ENCODE measurements around the gene ELAPOR2. TPM values are rescaled to one million over a fixed set of nuclear protein-coding genes. Genes with fewer than 3 reads are reported as not detected.
"Not testable (repeated sequence)": the region's sequence is repeated elsewhere in the genome, so short reads cannot be mapped to it uniquely, and the experiment has no call there.

ELAPOR2 gene
- total and polyA plus RNA-seq, 9 donors = 2.0 to 11.3 (median 6.1) TPM

DNA sequence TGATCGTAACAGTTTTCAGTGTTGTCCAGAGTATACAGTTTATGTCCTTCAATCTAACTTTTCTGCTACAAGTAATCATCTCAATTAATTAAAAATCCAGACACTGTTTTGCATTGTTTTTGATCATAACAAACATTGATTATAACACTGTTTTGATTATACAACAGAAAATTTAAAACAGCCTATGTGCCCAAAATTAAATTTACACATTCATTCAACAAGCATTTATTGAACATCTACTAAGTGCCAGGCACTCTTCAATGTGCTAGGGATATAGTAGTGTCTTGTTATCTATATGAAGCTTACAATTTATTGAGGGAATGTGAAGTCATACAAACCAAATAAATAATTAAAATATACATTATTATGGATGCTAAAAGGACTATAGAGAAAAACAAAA is 10.6 kb downstream of the ELAPOR2 start:
- intact Hi-C loops (cut with DNase I) = no loop called here
- 36 to 98% (median 98%) methylated on average over 1 of the region's 1 CpG for WGBS, 3 donors

GRCh38 chr7:87046456-87046855 is 13.0 kb downstream of the ELAPOR2 start:
- no peak overlapping the region for H3K4me3 ChIP-seq
- TF ChIP-seq CTCF (IDR thresholded peaks at IDR 0.05) = no peak
- TF ChIP-seq POLR2A (IDR thresholded peaks at IDR 0.05) = no peak
- no peak for TF ChIP-seq EP300 (IDR thresholded peaks at IDR 0.05)
- H3K4me1 ChIP-seq (ENCODE audit: insufficient read depth) = no peaks in the 10 kb centered on the region
- intact Hi-C loops (cut with DNase I) = no loop called here
- 85 to 92% (median 89%) methylated on average over 5 of the region's 5 CpGs for WGBS, 3 donors
- H3K27me3 ChIP-seq = no peaks in the 10 kb centered on the region
- H3K9me3 ChIP-seq = no peaks in the 10 kb centered on the region
- H3K36me3 ChIP-seq = no peaks in the 10 kb centered on the region
- no peak for DNase-seq
- no peak overlapping the region for H3K27ac ChIP-seq

More for the DNA sequence above, 10.6 kb downstream of the ELAPOR2 start:
- Histone ChIP-seq H3K9me3 (no peaks in the 10 kb centered on the region), H3K36me3 (no peaks in the 10 kb centered on the region), H3K4me1 (ENCODE audit: insufficient read depth) (no peaks in the 10 kb centered on the region), H3K27me3 (no peaks in the 10 kb centered on the region), H3K4me3 (no peak overlapping the region), H3K27ac (no peak overlapping the region)
- DNase-seq = no peak
- no peak for TF ChIP-seq POLR2A (IDR thresholded peaks at IDR 0.05)
- TF ChIP-seq EP300 (IDR thresholded peaks at IDR 0.05) = no peak
- no peak for TF ChIP-seq CTCF (IDR thresholded peaks at IDR 0.05)

DNA sequence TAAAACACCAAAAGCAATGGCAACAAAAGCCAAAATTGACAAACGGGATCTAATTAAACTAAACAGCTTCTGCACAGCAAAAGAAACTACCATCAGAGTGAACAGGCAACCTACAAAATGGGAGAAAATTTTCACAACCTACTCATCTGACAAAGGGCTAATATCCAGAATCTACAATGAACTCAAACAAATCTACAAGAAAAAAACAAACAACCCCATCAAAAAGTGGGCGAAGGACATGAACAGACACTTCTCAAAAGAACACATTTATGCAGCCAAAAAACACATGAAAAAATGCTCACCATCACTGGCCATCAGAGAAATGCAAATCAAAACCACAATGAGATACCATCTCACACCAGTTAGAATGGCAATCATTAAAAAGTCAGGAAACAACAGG is 14.7 kb downstream of the ELAPOR2 start:
- H3K27me3 ChIP-seq; H3K27ac ChIP-seq; DNase-seq; H3K9me3 ChIP-seq; H3K4me3 ChIP-seq; H3K4me1 ChIP-seq (ENCODE audit: insufficient read depth); H3K36me3 ChIP-seq; intact Hi-C loops (cut with DNase I): not testable (repeated sequence)
- 65 to 90% (median 89%) methylated on average over 1 of the region's 2 CpGs for WGBS, 3 donors

GRCh38 chr7:87041586-87041985 is 17.9 kb downstream of the ELAPOR2 start:
- H3K36me3 ChIP-seq; H3K27ac ChIP-seq; DNase-seq; intact Hi-C loops (cut with DNase I); H3K4me1 ChIP-seq (ENCODE audit: insufficient read depth); H3K4me3 ChIP-seq; H3K27me3 ChIP-seq; H3K9me3 ChIP-seq: not testable (repeated sequence)
- 79 to 88% (median 85%) methylated on average over 4 to 5 of the region's 5 CpGs for WGBS, 3 donors

DNA sequence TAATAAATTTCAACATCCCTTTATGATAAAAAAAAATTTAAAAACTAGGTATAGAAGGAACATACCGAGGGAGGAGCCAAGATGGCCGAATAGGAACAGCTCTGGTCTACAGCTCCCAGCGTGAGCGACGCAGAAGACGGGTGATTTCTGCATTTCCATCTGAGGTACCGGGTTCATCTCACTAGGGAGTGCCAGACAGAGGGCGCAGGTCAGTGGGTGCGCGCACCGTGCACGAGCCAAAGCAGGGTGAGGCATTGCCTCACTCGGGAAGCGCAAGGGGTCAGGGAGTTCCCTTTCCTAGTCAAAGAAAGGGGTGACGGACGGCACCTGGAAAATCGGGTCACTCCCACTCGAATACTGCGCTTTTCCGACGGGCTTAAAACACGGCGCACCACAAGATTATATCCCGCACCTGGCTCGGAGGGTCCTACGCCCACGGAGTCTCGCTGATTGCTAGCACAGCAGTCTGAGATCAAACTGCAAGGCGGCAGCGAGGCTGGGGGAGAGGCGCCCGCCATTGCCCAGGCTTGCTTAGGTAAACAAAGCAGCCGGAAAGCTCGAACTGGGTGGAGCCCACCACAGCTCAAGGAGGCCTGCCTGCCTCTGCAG is 19.7 kb downstream of the ELAPOR2 start:
- H3K36me3 ChIP-seq; H3K27ac ChIP-seq; H3K27me3 ChIP-seq; H3K4me1 ChIP-seq (ENCODE audit: insufficient read depth); H3K4me3 ChIP-seq; H3K9me3 ChIP-seq; intact Hi-C loops (cut with DNase I): not testable (repeated sequence)
- peak in 1 of 5 donors; percentile 11 for DNase-seq
- WGBS, 3 donors = 72 to 89% (median 85%) methylated on average over 32 to 34 of the region's 34 CpGs

DNA sequence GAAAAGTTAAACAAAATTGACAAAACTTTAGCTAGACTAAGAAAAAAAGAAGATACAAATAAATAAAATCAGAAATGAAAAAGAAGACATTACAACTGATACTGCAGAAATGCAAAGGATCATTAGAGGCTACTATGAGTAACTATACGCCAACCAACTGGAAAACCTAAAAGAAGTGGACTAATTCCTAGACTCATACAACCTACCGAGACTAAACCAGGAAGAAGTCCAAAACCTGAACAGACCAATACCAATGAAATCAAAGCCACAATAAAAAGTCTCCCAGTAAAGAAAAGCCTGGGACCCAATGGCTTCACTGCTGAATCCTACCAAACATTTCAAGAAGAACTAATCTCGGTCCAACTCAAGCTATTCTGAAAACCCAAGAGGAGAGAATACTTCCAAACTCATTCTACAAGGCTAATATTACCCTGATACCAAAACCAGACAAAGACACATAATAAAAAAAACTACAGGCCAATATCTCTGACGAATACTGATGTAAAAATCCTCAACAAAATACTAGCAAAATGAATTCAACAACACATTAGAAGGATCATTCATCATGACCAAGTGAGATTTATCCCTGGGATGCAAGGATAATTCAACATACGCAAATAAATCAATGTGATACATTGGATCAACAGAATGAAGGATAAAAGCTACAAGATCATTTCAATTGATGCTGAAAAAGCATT is 20.3 kb downstream of the ELAPOR2 start:
- TF ChIP-seq EP300 (IDR thresholded peaks at IDR 0.05) (no peak), POLR2A (IDR thresholded peaks at IDR 0.05) (no peak)
- H3K4me3 ChIP-seq = peak overlapping the region; percentile 12
- WGBS, 3 donors = 81 to 86% (median 81%) methylated on average over 5 of the region's 5 CpGs
- H3K36me3 ChIP-seq = no peaks in the 10 kb centered on the region
- DNase-seq = no peak
- H3K27ac ChIP-seq = no peak overlapping the region
- intact Hi-C loops (cut with DNase I) = no loop called here
- no peaks in the 10 kb centered on the region for H3K4me1 ChIP-seq (ENCODE audit: insufficient read depth)
- H3K27me3 ChIP-seq = no peaks in the 10 kb centered on the region
- H3K9me3 ChIP-seq = no peaks in the 10 kb centered on the region
